Ishikawa (cell line): ENCODE data around the gene CALD1.
A peak's percentile ranks its signal among the peaks of the same experiment; 100 is the strongest.

Experiments used
- CEBPB ChIP-seq: IDR thresholded peaks from 2 replicates; pipeline ENCODE4 v1.6.1; 2012
- CREB1 ChIP-seq: IDR thresholded peaks from 2 replicates; pipeline ENCODE4 v1.6.1; 2012; ENCODE audit warnings: low read depth
- EGR1 ChIP-seq: IDR thresholded peaks from 2 replicates; pipeline ENCODE4 v1.6.1; 2012
- EP300 ChIP-seq: IDR thresholded peaks from 2 replicates; pipeline ENCODE4 v1.6.1; 2012; ENCODE audit warnings: borderline replicate concordance
- FOXM1 ChIP-seq: IDR thresholded peaks from 2 replicates; pipeline ENCODE4 v1.6.1; 2012; ENCODE audit warnings: low read depth, borderline replicate concordance
- NFIC ChIP-seq: IDR thresholded peaks from 2 replicates; pipeline ENCODE4 v1.6.1; 2012
- RAD21 ChIP-seq: IDR thresholded peaks from 2 replicates; pipeline ENCODE4 v1.6.1; 2012; ENCODE audit warnings: low read depth
- TAF1 ChIP-seq: IDR thresholded peaks from 2 replicates; pipeline ENCODE4 v1.6.1; 2012; ENCODE audit warnings: low read depth, mild to moderate bottlenecking
- TCF12 ChIP-seq: IDR thresholded peaks from 2 replicates; pipeline ENCODE4 v1.6.1; 2012; ENCODE audit warnings: low read depth
- TEAD4 ChIP-seq: IDR thresholded peaks from 2 replicates; pipeline ENCODE4 v1.6.1; 2012
- YY1 ChIP-seq: IDR thresholded peaks from 2 replicates; pipeline ENCODE4 v1.6.1; 2012; ENCODE audit warnings: low read depth
- ZBTB7A ChIP-seq: IDR thresholded peaks from 2 replicates; pipeline ENCODE4 v1.6.1; 2012; ENCODE audit warnings: low read depth
- TF ChIP-seq, protein P1 (sequence below): IDR thresholded peaks from 2 replicates; pipeline ENCODE4 v1.6.1; 2012
- TF ChIP-seq, protein P2 (sequence below): IDR thresholded peaks from 2 replicates; pipeline ENCODE4 v1.6.1; 2012
- TF ChIP-seq, protein P3 (sequence below): IDR thresholded peaks from 2 replicates; pipeline ENCODE4 v1.6.1; 2012; ENCODE audit warnings: low read depth, mild to moderate bottlenecking

Gene CALD1

DNA sequence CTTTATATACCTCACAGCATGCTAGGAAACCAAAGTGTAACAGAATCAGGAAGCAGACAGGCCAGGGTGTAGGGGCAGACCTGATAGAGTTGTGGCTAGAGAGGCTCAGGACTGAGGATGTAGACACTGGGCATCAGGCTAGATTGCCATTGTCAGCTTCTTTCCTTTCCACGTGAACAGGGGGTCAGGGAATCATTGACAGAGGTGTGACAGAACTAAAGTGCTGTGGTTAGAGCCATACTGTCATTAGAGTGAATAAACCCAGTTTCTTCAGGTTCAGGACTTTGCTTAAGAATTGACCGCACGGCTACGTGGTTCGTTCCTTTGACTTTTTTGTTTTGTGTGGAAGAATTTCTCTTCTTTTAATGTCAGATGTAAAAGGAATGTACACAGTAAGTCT lies 90.7 kb downstream of the CALD1 start:
- TF ChIP-seq TAF1 (no peak), ZBTB7A (no peak), YY1 (no peak)
- TF ChIP-seq, protein P1, sequence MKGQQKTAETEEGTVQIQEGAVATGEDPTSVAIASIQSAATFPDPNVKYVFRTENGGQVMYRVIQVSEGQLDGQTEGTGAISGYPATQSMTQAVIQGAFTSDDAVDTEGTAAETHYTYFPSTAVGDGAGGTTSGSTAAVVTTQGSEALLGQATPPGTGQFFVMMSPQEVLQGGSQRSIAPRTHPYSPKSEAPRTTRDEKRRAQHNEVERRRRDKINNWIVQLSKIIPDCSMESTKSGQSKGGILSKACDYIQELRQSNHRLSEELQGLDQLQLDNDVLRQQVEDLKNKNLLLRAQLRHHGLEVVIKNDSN: no peak
- TF ChIP-seq, protein P2, sequence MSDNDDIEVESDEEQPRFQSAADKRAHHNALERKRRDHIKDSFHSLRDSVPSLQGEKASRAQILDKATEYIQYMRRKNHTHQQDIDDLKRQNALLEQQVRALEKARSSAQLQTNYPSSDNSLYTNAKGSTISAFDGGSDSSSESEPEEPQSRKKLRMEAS: no peak
- TF ChIP-seq, protein P3, sequence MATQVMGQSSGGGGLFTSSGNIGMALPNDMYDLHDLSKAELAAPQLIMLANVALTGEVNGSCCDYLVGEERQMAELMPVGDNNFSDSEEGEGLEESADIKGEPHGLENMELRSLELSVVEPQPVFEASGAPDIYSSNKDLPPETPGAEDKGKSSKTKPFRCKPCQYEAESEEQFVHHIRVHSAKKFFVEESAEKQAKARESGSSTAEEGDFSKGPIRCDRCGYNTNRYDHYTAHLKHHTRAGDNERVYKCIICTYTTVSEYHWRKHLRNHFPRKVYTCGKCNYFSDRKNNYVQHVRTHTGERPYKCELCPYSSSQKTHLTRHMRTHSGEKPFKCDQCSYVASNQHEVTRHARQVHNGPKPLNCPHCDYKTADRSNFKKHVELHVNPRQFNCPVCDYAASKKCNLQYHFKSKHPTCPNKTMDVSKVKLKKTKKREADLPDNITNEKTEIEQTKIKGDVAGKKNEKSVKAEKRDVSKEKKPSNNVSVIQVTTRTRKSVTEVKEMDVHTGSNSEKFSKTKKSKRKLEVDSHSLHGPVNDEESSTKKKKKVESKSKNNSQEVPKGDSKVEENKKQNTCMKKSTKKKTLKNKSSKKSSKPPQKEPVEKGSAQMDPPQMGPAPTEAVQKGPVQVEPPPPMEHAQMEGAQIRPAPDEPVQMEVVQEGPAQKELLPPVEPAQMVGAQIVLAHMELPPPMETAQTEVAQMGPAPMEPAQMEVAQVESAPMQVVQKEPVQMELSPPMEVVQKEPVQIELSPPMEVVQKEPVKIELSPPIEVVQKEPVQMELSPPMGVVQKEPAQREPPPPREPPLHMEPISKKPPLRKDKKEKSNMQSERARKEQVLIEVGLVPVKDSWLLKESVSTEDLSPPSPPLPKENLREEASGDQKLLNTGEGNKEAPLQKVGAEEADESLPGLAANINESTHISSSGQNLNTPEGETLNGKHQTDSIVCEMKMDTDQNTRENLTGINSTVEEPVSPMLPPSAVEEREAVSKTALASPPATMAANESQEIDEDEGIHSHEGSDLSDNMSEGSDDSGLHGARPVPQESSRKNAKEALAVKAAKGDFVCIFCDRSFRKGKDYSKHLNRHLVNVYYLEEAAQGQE: no peak

DNA sequence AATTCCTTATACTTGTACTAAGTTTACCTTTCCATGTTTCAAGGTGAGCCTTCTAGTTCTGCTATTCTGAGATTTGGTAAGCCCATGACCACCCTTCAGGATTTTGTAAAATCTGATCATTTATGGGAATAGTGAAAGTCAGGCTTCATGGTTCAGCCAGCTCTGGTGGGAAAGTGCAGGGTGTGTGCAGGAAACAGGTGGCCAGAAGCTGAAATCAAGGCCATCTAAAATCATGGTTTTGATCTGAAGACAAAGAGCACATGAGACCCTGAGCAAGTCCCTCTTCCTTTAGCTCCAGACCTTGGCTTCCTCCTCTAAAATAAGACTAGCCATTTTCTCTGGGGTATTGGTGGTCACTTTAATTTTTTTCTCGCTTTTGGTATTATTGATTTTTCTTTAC lies 91.3 kb downstream of the CALD1 start:
- TF ChIP-seq EGR1 (no peak), TEAD4 (no peak), EP300 (no peak)
- TF ChIP-seq, protein P2: no peak

- TF ChIP-seq CEBPB (no peak), RAD21 (no peak), YY1 (no peak), FOXM1 (no peak), ZBTB7A (no peak), TCF12 (no peak), TEAD4 (no peak), EP300 (no peak), NFIC (no peak), EGR1 (no peak), CREB1 (no peak), TAF1 (no peak)
- TF ChIP-seq, protein P3: no peak
- TF ChIP-seq, protein P1: no peak
- TF ChIP-seq, protein P2: no peak
These were observed 93.8 kb downstream of the CALD1 start for GRCh38 chr7:134873253-134873652.

- TF ChIP-seq CEBPB: no peak
- no peak for TF ChIP-seq ZBTB7A
These were observed 95.0 kb downstream of the CALD1 start for GRCh38 chr7:134874407-134874806.

DNA sequence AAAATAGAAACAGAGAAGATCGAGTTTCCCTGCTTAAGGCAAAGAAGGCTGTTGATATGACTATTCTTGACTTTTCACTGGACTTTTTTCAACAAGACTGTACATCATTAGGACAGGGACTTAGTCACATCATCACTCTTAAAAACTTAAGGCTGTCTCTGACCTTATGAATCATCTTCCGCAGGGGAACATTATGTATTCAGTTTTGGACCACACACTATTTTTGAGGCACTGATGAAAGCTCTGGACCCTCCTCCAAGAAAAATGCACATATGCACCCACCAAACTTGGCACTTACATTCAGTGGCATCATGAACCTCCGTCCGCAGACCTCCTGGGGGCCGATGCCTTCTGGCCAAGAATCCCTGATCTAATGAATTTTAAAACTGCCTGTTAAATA lies 96.4 kb downstream of the CALD1 start:
- no peak for TF ChIP-seq TCF12

- TF ChIP-seq RAD21 (peak; percentile 11; the same call in 1 of the 2 replicates), EGR1 (no peak)
These were observed 99.4 kb downstream of the CALD1 start for GRCh38 chr7:134878746-134879357.

DNA sequence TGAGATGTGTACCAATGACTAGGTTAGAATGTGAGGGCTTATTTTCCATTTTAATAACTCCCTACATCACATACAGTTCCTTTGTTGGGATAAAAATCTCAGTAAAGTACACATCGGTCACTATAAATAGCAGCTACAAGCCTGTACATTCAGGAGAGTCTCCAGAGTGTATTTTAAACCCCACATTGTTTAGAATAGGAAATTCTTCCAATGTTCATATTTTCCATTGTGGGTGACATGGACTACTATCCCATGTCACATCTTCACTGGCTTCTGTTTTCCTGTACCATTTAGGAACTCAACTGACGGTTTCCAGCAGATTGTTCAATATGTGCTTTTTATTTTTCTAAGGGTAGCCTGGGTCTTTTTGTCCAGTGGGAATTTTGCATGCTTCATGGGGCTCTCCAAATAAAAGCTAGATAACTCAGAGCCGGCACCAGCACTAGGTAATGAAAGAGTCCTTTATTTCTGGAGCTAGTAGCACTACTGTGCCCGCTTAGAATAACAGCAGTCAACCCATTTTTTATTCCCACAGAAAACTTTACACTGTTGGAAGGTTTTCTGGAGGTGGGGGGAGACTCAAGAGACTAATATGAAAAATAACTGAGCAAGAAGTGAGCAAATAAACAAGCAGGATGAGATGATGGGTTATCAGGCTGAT lies 100.5 kb downstream of the CALD1 start:
- TF ChIP-seq EP300: no peak
- TF ChIP-seq, protein P1: no peak
- no peak for TF ChIP-seq ZBTB7A
- TF ChIP-seq, protein P3: no peak
- TF ChIP-seq TAF1: no peak
- no peak for TF ChIP-seq YY1
- TF ChIP-seq TEAD4: no peak
- no peak for TF ChIP-seq CEBPB
- no peak for TF ChIP-seq EGR1
- TF ChIP-seq, protein P2: no peak
- no peak for TF ChIP-seq FOXM1
- no peak for TF ChIP-seq NFIC
- TF ChIP-seq CREB1: no peak
- TF ChIP-seq TCF12: no peak
- no peak for TF ChIP-seq RAD21
